Bone marrow (tissue), 2 donors: ENCODE measurements around the gene CPSF3.
"Not testable (repeated sequence)": the region's sequence is repeated elsewhere in the genome, so short reads cannot be mapped to it uniquely, and the experiment has no call there.

Experiments used
- DNase-seq, 2 donors: peaks; one replicate each; lab custom pipeline; 2025; lab: John Stamatoyannopoulos, UW

The CPSF3 gene

DNA sequence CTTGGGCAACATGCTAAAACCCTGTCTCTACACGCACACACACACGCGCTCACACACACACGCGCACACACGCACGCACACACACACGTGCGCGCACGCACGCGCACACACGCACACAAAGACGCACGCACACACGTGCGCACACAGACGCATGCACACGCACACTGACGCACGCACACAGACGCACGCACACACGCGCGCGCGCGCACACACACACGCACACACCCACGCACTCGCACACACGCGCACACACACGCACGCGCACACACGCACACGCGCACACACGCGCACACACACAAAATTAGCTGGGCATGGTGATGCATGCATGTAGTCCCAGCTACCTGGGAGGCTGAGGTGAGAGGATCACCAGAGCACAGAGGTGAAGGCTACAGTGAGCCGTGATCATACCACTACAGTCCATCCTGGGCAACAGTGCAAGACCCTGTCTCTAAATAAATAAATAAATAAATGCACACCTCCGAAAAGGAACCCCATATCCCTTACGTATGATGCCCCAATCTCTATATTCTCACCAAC lies 42.8 kb downstream of the CPSF3 start:
- no peak for DNase-seq

DNA sequence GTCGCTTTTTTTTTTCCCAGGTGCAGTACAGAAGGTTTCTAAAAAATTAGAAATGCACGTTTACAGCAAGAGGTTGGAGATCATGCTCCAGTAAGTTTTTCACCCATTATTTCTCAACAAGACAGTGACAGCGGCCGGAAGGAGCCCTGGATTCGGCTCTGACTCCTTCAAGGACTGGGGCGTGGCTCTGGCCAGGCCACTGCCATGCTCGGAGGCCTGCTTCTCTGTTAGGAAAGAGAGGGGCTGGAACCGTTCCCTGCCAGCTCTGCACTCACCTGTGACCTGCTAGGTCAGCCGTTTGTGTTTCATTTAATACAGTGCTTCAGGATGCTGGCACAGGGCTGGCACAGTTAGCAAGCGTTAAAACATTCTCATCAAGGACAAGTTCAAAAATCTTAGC lies 44.2 kb downstream of the CPSF3 start:
- DNase-seq: no peak

DNA sequence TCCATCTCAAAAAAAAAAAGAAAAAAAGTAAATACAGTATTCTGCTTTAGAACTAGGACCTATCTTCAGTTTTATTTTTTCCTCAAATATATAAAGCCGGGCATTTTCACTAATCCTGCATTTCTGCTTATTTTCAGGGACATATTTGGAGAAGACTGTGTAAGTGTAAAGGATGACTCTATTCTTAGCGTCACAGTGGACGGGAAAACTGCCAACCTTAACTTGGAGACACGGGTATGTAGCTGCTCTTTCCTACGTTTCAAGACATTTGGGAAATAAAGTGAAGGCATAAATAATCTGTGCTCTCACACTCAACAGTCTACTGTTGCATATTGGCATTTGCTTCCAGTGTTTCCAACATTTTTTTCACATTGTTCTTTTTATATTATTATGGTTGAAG lies 47.8 kb downstream of the CPSF3 start:
- no peak for DNase-seq

DNA sequence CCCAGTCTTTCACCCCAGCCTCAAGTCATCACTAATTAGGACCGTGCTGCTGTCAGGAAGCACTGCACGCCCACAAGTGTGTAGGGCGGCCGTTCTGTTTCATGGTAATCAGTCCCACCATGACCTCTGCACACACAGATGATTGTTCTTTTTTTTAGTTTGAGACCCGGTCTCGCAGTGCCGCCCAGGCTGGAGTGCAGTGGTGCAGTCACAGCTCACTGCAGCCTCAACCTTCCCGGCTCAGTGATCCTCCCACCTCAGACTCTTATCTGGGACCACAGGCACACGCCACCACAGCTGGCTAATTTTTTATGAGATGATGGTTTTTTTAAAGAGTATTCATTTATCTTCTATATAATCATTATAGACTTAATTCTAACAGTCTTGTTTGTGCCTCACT lies 49.1 kb downstream of the CPSF3 start:
- DNase-seq: no peak

DNA sequence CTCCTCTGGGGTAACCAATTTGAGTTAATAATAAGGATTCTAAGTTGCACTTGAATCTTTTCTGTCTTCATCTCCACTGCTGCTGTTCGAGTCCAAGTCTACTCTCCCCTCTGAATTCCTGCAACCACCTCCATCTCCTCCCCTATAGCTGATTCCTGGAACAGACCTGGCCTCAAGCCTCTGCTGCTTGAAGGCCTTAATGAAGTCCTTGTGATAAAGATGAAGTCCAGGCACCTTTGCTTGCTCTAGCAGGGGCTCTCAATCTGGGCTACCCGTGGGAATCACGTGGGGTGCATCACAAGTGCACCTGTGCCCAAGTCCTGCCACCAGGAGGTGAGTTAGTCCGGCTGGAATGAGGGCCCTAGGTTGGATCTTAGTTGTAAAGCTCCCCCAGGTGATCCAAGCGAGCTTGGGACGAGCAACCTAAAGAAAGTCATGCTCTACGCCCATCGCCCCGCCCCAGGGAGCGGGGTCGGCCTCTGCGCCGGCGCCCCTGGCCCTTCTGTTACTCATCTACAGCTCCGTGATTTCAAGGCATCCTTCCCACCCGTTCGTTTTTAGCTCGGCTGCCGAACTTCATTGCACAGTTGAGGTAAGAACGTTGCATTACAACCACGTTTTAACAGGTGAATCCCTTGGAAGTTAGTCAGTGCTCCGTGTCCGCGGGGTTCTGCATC lies 50.0 kb downstream of the CPSF3 start:
- no peak for DNase-seq

DNA sequence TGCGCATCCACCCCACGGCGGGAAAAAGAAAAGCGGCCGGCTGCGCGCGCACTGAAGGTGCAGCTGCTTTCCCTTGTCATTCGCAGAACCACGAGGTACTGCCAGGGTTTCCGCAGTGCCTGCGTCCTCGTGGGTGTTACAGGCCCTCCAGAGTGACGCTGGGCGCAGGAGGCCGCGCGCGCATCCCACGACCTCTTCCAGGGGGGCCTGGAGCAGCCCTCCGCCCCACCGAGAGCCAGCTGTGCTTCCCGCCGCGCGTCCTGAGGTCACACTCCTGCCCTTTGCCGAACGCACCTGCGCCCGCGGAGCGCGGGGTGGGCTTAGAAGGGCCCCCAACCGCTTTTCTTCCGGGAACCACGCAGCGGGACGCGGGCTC lies 50.5 kb downstream of the CPSF3 start:
- DNase-seq: no peak

DNA sequence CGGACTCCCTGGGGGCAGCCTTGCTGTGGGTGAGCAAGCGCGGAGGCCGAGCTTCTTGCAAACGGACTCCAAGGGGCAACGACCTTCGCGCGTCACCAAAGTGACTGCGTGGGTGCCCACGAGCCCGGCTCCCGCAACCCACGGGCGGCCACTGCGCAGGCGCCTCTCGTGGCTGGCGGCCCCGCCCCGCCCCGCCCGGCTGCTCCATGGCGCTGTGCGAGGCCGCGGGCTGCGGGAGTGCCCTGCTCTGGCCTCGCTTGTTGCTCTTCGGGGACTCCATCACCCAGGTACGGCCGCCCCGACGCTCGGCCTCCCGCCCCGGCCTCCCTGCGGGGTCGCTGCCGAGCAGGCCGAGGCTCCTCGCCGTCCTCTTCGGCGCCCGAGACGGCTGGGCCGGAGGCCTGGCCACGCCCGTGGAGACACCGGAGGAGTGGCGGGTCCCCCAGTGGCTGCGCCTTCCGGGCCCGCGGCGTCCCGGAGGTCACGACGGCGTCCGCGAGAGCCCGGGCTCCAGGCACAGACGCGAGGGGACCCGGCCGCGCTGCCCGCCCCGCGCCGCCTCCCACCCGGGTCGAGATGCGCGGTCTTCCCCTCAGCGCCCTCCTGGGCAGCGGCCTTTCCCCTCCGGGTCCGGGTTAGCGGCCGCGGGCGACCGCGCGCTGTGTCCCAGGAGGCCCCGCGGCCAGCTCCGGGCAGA lies 51.1 kb downstream of the CPSF3 start, which contains the start of gene IAH1:
Gene IAH1 (plus strand): TSS at position 191 of the 697 bp plus-strand sequence. CDS start 16 bp downstream, at position 207.
- peak in 1 of 2 donors; percentile 78 for DNase-seq

DNA sequence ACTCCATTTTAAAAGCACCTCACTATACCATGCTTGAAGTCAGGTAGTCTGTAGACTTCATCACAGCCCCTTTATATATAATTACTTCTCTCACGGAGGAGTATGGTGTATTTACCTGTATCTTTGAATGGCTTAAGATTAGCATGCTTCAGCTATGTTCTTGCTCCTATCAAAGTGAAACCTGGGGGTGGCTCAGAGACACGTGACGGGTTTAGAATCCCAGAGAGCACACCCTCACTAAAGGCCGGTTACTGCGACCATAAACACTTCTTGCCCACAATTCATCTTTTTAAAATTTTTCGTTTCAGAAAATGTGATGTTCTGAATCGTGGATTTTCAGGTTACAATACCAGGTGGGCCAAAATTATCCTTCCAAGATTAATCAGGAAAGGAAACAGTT lies 54.5 kb downstream of the CPSF3 start:
- no peak for DNase-seq

DNA sequence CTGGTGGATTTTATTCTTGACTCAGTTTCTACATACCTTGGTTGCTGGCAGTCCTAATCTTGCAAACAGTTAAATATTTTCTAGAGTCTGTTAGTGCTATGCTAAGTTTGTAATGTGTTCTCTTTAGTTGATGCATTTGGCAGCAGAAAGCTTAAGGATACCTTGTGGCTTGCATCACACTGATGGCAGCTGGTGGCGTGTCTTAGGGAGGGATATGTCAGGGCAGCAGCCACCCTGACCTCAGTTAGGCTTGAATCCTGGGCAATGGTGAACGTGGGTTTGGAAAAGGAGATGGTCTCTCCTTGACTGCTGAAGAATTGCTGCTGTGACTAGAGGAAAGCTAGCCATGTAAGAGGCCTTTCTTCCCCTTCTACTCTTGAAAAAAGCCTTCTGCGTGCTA lies 55.1 kb downstream of the CPSF3 start:
- no peak for DNase-seq

DNA sequence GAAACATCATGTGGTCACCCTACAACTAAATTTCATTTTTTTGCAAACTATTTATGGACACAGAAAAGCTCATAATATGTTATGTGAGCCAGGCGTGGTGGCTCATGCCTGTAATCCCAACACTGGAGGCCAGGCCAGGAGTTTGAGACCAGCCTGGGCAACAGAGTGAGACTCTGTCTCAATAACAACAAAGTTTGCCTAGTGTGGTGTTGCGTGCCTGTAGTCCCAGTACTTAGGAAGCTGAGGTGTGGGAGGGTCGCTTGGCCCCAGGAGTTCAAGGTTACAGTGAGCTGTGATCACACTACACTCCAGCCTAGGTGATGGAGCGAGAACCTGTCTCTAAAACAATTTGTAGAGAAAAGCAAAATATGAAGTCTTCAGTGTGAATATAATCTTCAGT lies 56.7 kb downstream of the CPSF3 start:
- no peak for DNase-seq

DNA sequence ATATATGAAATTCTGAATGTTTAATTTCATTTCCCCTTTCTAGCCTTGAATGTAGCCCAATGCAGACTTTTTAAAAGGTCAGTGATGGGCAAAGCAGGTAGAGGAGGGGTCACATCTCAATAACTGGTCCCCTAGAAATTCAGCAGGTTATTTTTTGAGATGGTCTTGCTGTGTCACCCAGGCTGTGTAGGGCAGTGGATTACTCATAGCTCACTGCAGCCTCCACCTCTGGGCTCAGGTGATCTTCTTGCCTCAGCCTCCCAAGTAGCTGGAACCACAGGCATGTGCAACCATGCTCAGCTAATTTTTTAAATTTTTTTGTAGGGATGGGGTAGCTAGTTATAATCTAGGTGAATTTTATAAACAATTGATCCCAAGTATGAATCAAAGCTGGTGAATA lies 59.7 kb downstream of the CPSF3 start:
- no peak for DNase-seq

DNA sequence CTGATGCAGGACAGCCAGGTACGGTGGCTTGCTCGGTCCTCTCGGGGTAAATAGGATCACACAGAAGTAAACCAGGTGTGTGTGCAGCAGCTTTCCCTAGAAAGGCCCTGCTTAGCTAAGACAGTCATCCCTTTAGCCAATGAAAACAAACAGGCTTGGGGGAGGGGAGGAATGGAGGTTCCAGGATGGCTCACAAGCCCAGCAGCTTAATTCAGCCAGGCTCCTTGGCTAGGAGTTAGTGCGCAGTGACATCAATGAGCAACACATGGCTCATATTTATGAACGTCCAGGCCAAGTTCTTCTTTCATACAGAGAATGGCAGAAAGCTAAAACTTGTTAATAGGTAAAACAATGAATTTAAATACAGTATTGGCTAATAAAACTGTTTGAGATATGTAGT lies 61.1 kb downstream of the CPSF3 start:
- no peak for DNase-seq

DNA sequence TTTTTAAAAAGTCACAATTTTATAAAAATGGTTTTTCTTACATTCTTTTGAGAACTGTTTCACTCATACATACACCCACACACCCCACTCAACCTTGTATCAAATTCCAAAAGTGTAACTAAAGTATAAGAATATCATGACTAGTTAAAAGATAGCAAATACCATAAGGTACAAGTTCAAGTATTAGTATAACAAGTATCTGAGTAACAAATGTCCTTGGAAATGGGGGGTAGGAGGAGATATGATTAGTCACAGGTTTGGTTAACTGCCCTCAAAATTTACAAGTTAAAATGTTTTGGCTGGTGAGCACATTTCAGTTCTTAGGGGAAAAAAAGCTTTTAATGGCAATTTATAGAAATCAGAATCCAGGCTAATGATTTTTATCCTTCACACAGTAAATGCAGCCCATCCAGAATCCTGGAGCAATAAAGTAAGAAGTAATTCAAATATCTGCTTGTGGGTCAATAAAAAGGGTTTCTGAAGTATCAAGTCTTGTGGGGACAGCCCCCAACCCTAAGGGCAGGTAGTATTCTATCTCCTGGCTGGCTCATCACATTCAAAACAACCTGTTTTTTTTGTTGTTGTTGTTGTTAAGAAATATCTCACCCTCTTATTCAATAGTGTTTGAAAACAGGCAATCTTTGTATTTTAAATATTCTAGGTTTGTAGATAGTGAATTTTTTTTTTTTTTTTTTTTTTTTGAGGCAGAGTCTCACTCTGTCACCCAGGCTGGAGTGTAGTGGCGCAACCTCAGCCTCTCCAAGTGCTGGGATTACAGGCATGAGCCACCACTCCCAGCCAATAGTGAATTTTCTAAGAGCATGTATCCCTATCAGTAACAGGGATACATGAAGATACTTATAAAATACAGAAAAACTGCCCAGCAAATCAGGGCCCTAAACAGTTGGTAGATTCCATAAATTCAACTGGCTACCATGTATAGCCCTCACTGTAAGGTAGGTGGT lies 65.4 kb downstream of the CPSF3 start:
- no peak for DNase-seq

DNA sequence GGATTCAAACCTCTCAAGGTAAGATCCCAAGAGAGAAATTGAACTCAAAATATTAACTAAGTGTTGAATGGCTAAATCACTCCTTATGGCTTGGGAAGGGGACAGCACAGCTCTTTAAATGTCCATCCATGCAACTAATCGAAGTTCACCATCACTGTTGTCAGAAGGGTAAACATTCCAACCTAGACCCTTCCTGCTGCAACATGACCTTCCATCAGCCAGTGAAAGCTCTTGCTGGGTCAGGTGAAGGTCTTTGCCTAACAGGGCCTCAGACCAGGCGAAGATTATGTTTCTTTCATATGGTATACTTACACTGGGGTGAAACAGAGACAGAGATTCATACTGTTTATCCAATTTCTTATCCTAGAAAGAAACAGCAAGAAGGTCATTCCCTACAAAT lies 67.3 kb downstream of the CPSF3 start:
- DNase-seq: no peak

DNA sequence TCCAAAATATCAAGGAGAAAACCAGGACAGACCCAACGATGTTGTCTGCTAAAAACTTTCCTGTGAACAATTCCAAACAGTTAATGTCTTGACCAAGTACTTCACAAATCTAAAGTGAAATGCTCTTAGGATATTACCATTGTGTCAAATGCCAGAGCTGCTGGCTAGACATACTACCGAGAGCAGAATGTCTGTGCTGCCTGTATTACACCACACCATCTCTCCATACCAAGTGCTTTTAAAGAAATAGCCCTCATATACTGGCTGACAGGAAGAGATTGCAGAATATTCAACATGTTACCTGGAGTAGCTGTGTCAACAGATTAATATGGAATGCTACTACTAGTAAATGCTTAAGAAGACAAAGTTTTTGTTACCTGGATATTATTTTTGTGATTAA lies 69.5 kb downstream of the CPSF3 start:
- no peak for DNase-seq

DNA sequence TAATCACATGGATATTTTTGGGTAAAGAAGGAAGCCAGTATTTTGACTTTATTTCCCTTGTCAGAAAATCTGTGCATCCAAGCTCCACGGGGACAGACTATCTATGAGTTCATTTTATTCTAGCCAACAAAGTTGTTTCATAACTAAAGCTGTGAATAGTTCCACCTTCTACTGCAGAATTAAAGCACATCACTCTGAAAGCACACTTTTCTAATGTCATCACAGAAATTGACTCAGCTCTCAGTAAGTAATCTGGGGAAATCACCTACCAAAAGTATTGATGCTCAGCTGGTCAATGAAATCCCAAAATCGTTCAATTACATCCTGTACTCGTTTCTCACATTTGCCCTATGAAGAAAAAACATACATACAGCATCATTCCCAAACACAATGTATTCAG lies 70.0 kb downstream of the CPSF3 start:
- no peak for DNase-seq

DNA sequence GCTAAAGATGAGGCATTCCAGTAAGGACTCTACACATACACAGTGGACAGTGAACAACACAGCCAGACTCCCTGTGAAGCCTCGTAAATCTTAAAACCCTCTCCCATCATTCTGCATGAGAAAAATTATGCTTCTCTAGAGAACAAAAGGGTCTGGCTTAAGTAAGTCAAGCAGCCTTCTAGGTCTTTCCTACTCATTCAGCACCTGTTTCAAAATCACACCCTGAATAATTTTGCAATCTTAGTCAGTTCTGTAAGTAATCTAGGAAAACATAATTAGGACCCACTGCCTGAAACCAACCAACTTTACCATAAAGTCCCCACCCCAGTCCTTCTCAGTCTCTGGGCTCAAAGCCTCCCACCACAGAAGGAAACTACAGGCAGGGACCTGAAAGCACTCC lies 70.6 kb downstream of the CPSF3 start:
- DNase-seq: no peak

DNA sequence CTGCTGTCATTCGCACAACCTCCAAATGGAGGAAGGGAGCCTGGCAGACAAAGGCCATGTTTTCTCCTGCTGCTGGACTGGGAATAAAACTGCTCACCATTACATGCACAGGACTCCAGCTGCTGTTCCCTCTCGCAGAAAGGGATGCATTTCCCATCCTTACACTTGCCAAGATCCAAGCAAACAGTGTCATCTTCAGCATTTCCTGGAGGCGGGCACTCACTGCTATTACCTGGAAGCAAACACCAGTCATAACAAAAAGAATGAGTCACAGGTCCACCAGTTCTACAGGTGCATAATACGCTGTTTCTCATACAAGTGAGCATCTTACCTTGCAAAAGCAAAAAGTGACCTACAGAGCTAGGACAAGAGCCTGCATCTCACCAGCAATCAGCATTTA lies 73.6 kb downstream of the CPSF3 start:
- DNase-seq: no peak

DNA sequence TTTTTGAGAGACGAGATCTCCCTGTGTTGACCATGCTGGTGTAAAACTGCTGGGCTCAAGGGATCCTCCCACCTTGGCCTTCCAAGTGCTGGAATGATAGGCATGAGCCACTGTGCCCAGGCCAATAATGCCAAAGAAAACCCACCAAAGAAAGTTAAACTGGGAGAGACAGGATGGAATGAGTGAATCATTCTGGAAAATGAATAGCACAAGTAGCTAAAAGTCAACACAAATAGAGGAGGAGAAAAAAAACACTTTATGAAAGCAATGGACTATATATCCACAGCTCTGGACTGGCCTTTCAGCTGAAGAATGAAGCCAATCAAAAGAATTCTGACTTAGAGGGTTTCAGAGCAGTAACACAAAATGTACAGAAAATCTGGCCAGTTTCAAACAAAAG lies 74.8 kb downstream of the CPSF3 start:
- DNase-seq: no peak

DNA sequence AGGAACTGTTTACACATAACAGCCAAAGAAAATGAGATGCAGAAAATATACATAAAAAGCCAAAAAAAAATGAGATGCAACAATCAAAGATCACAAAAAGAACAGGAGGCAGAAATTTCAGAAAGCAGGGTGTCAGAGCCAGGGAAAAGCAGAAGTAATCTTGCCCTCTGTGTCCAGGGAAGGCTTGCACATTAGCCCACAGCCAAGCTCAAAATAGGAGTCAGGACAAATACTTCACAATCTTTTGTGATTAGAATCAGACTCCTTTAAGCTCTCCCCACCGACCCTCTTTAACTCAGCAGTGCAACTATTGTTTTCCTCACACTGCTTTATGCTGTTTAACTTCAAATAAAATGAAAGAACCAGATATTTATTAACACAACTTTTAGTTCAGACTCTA lies 85.5 kb downstream of the CPSF3 start:
- DNase-seq: peak in 1 of 2 donors; percentile 7

DNA sequence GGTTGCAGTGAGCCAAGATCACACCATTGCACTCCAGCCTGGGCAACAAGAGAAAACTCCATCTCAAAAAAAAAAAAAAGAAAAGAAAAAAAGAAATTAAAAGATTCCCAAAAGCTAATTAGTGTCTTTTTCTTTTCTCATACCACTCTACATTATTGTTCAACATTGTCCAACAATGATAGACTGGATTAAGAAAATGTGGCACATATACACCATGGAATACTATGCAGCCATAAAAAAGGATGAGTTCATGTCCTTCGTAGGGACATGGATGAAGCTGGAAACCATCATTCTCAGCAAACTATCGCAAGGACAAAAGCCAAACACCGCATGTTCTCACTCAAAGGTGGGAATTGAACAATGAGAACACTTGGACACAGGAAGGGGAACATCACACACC lies 90.5 kb downstream of the CPSF3 start:
- DNase-seq: not testable (repeated sequence)

DNA sequence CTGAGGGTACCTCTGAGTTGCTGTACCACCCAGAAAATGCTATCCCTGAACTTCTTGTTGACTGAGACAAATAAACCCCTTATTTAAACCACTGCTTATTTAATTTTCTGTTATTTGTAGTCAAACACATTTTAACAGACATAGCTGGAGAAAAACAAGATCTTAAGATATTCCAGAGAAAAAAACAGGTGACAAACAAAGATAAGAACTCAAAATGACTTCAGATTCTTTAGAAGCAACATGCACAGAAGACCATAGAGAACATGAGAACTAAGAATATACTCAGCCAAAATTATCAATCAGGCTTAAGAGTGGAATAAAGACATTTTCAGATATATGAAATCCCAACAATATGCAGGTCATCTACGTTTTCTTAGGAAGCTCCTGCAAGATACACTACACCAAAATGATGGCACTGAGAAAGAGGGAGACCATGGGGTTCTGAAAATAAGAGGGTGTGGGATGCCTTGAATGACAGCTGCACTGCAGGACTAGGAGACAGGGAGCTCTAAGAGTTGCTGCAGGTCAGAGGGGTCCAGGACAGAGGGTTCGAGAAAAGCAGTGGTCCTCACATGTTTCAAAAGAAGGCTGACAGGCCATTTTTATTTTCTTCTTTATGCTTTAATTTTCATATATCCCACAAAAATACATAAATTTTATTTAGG lies 93.8 kb downstream of the CPSF3 start:
- DNase-seq: no peak
